GM13977 (cell line): ENCODE measurements around the gene CHST3.
"Not testable (repeated sequence)": the region's sequence is repeated elsewhere in the genome, so short reads cannot be mapped to it uniquely, and the experiment has no call there.

Experiments
- DNase-seq: peaks from one replicate; pipeline ENCODE4 v3.0.0; 2012; ENCODE audit warnings: low spot score
- in situ Hi-C: fragments of 300-500 bp; cut with MboI; formaldehyde crosslinking; loops from one replicate; pipeline ENCODE4 v1.12.0; 2022; ENCODE audit warnings: low sequenced_read_pairs, low pct_unique_long_range_greater_than_20kb, mixed read lengths, inconsistent platforms; ENCODE audit not compliant: unreplicated experiment
- TF ChIP-seq, protein P1 (sequence below): IDR thresholded peaks from 2 replicates; pipeline ENCODE4 v1.5.1; 2012; ENCODE audit warnings: mild to moderate bottlenecking, control low read depth; ENCODE audit not compliant: insufficient read depth; ENCODE audit errors: extremely low read depth, missing control alignments

Gene CHST3, protein sequence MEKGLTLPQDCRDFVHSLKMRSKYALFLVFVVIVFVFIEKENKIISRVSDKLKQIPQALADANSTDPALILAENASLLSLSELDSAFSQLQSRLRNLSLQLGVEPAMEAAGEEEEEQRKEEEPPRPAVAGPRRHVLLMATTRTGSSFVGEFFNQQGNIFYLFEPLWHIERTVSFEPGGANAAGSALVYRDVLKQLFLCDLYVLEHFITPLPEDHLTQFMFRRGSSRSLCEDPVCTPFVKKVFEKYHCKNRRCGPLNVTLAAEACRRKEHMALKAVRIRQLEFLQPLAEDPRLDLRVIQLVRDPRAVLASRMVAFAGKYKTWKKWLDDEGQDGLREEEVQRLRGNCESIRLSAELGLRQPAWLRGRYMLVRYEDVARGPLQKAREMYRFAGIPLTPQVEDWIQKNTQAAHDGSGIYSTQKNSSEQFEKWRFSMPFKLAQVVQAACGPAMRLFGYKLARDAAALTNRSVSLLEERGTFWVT

GRCh38 chr10:71964098-71964742 is at the start of gene CHST3:
CHST3 (plus strand) TSS chr10:71964395; CDS start chr10:72005843, 41,448 bp downstream.
- peak; percentile 48 for DNase-seq
- TF ChIP-seq, protein P1, sequence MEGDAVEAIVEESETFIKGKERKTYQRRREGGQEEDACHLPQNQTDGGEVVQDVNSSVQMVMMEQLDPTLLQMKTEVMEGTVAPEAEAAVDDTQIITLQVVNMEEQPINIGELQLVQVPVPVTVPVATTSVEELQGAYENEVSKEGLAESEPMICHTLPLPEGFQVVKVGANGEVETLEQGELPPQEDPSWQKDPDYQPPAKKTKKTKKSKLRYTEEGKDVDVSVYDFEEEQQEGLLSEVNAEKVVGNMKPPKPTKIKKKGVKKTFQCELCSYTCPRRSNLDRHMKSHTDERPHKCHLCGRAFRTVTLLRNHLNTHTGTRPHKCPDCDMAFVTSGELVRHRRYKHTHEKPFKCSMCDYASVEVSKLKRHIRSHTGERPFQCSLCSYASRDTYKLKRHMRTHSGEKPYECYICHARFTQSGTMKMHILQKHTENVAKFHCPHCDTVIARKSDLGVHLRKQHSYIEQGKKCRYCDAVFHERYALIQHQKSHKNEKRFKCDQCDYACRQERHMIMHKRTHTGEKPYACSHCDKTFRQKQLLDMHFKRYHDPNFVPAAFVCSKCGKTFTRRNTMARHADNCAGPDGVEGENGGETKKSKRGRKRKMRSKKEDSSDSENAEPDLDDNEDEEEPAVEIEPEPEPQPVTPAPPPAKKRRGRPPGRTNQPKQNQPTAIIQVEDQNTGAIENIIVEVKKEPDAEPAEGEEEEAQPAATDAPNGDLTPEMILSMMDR: no peak
- in situ Hi-C loops: no loop called here

DNA sequence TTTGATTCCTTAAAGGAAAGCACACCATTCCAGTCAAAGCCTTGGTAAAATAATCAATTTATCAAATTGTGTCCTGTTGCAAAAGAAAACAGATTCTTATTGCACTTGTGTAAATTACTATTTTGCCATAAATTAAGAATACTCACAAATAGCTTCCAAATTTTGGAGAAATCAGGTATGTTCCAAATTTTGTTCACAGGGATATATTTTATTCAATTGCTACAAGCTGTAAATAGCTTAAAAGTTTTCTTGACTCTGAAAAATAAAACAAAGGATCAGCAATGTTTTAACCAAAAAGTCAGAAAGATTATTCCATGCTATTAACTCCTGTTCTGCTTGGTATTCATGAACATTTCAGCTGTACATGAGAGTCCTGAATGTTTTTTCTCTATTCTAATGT is 47.4 kb upstream of the CHST3 start:
- in situ Hi-C loops: no loop called here
- no peak for DNase-seq
- TF ChIP-seq, protein P1: no peak

DNA sequence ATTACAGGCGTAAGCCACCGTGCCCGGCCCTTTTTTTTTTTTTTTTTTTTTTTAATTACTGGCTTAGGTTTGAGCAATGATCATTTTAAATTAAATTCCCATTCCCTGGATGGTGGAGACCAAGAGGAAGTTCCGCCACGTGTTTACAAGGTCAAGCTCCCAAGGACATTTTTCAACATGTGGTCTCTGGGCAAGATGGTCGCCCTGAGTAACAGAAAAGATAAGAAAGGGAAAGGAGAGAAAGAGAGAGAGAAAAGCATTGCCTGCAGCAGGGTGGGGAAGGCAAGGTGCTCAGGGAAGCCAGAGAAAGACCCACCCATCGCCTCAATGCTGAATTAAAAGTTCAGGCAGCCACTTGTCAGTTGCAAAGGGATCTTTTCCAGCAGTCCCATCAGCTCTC is 45.2 kb upstream of the CHST3 start:
- in situ Hi-C loops: no loop called here
- TF ChIP-seq, protein P1: no peak
- no peak for DNase-seq

- in situ Hi-C loops, DNase-seq: not testable (repeated sequence)
These were observed 44.1 kb upstream of the CHST3 start for GRCh38 chr10:71919956-71920539.

GRCh38 chr10:71920540-71921323 is 43.5 kb upstream of the CHST3 start:
- in situ Hi-C loops: no loop called here

GRCh38 chr10:71921324-71922027 is 42.7 kb upstream of the CHST3 start:
- in situ Hi-C loops: no loop called here
- TF ChIP-seq, protein P1: no peak
- no peak for DNase-seq

More at GRCh38 chr10:71920540-71921323, 43.5 kb upstream of the CHST3 start:
- TF ChIP-seq, protein P1: no peak
- DNase-seq: no peak
